ENCODE data around the gene SYCE3. TPM values are rescaled to one million over a fixed set of nuclear protein-coding genes. Genes with fewer than 3 reads are reported as not detected.

The SYCE3 gene
- total and polyA plus RNA-seq, 11 donors, result not detected

DNA sequence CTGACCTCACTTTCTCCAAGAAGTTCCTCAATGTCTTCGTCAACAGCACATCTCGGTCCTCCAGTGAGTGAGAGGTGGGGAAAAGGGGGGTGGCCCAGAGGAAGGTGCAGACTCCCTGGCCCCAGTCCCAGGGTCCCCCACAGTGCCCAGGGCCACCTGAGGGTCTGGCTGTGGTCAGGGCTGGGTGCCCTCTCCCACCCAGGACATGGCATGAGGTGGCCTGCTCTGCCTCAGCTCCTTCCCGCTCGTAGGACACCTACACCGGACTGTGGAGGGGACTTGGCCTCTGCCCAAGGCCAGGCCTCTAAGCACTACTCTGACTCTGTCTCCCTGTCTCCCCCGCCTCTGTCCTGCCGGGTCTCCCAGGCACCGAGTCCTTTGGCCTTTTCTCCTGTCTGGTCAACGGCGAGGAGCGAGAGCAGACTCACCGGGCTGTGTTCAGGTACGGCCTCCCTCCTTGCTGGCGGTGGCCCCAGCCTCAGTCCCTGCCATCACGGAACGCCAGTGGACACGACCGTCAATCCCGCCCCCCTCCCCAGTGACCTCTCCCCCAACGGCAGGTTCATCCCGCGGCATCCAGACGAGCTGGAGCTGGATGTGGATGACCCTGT lies 42.4 kb upstream of the SYCE3 start:
- peaks cover 0 to 22% (median 0%) of the 10 kb centered on the region in 12 donors for H3K4me1 ChIP-seq
- no peaks in the 10 kb centered on the region for H3K36me3 ChIP-seq
- WGBS, 4 donors, result 81 to 87% (median 83%) methylated on average over 23 of the region's 23 CpGs
- ATAC-seq (no peak), DNase-seq (no peak)
- TF ChIP-seq POLR2A (IDR thresholded peaks at IDR 0.05), result no peak
- TF ChIP-seq, protein P1, sequence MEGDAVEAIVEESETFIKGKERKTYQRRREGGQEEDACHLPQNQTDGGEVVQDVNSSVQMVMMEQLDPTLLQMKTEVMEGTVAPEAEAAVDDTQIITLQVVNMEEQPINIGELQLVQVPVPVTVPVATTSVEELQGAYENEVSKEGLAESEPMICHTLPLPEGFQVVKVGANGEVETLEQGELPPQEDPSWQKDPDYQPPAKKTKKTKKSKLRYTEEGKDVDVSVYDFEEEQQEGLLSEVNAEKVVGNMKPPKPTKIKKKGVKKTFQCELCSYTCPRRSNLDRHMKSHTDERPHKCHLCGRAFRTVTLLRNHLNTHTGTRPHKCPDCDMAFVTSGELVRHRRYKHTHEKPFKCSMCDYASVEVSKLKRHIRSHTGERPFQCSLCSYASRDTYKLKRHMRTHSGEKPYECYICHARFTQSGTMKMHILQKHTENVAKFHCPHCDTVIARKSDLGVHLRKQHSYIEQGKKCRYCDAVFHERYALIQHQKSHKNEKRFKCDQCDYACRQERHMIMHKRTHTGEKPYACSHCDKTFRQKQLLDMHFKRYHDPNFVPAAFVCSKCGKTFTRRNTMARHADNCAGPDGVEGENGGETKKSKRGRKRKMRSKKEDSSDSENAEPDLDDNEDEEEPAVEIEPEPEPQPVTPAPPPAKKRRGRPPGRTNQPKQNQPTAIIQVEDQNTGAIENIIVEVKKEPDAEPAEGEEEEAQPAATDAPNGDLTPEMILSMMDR (IDR thresholded peaks at IDR 0.05), result no peak
- H3K9me3 ChIP-seq, result no peaks in the 10 kb centered on the region
- H3K27me3 ChIP-seq, result peaks cover 17 to 59% (median 51%) of the 10 kb centered on the region in 9 donors
- H3K27ac ChIP-seq, result no peak overlapping the region
- no peak overlapping the region for H3K4me3 ChIP-seq
- intact Hi-C loops (cut with DNase I), result no loop called here

DNA sequence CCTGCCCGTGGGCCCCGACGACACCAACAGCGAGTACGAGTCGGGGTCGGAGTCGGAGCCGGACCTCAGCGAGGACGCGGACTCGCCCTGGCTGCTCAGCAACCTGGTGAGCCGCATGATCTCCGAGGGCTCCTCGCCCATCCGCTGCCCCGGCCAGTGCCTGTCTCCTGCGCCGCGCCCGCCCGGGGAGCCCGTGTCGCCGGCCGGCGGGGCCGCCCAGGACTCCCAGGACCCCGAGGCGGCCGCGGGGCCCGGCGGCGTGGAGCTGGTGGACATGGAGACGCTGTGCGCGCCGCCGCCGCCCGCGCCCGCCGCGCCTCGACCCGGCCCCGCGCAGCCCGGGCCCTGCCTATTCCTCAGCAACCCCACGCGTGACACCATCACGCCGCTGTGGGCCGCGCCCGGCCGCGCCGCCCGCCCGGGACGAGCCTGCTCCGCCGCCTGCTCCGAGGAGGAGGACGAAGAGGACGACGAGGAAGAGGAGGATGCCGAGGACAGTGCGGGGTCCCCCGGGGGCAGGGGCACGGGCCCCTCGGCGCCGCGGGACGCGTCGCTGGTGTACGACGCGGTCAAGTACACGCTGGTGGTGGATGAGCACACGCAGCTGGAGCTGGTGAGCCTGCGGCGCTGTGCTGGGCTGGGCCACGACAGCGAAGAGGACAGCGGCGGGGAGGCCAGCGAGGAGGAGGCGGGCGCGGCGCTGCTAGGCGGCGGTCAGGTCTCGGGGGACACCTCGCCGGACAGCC lies 41.7 kb upstream of the SYCE3 start:
- Histone ChIP-seq H3K36me3 (no peaks in the 10 kb centered on the region), H3K27ac (no peak overlapping the region), H3K9me3 (no peaks in the 10 kb centered on the region), H3K4me1 (peaks cover 0 to 26% (median 0%) of the 10 kb centered on the region in 12 donors), H3K4me3 (no peak overlapping the region), H3K27me3 (peaks cover 17 to 66% (median 56%) of the 10 kb centered on the region in 9 donors)
- TF ChIP-seq, protein P1 (IDR thresholded peaks at IDR 0.05), result no peak
- TF ChIP-seq POLR2A (IDR thresholded peaks at IDR 0.05), result no peak
- ATAC-seq, result no peak
- DNase-seq, result no peak
- intact Hi-C loops (cut with DNase I), result no loop called here
- 42 to 60% (median 47%) methylated on average over 43 to 103 of the region's 103 CpGs for WGBS, 4 donors

DNA sequence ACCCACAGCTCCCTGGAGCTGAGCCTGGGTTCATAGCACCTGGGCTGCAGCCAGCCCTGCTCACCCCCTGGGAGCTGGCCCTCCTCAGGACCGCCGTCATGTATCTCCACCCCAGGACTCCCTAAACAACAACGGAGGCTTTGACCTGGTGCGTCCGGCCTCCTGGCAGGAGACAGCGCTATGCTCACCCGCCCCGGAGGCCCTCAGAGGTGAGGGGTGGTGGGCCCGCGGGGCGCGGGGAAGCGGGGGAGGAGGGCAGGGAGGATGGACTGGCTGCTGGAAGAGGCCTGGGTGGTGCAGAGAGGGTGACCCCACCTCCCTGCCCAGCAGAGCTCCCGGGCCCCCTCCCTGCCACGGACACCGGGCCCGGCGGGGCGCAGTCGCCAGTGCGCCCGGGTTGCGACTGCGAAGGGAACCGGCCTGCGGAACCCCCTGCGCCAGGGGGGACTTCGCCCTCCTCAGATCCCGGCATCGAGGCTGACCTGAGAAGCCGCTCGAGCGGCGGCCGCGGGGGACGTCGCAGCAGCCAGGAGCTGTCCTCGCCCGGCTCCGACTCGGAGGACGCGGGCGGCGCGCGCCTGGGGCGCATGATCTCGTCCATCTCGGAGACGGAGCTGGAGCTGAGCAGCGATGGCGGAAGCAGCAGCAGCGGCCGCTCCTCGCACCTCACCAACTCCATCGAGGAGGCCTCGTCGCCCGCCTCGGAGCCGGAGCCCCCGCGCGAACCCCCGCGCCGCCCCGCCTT lies 41.0 kb upstream of the SYCE3 start:
- intact Hi-C loops (cut with DNase I), result no loop called here
- no peak overlapping the region for H3K4me3 ChIP-seq
- TF ChIP-seq, protein P1 (IDR thresholded peaks at IDR 0.05), result no peak
- TF ChIP-seq POLR2A (IDR thresholded peaks at IDR 0.05), result no peak
- peaks cover 0 to 26% (median 0%) of the 10 kb centered on the region in 12 donors for H3K4me1 ChIP-seq
- H3K27me3 ChIP-seq, result peaks cover 17 to 73% (median 63%) of the 10 kb centered on the region in 9 donors
- no peak overlapping the region for H3K27ac ChIP-seq
- DNase-seq (no peak), ATAC-seq (no peak)
- no peaks in the 10 kb centered on the region for H3K36me3 ChIP-seq
- WGBS, 4 donors, result 7 to 19% (median 16%) methylated on average over 30 to 70 of the region's 70 CpGs
- no peaks in the 10 kb centered on the region for H3K9me3 ChIP-seq

DNA sequence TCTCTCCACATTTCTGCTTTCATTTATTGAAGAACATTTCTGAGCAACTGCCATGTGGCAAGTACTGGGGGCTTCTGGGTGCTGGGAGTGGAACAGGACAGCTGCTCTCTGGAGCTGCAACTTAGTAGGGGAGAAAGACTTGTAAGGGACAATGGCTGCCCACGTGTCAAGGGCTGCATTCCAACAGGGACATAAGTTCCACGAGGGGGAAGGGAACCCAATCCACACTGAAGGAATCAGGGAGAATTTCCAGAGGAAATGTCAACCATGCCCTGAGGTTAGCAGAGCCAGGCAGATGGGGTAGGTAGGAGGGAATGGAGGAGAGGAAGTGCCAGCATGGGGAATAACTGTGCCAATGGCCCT lies 39.6 kb upstream of the SYCE3 start:
- no peaks in the 10 kb centered on the region for H3K9me3 ChIP-seq
- H3K36me3 ChIP-seq, result no peaks in the 10 kb centered on the region
- H3K27me3 ChIP-seq, result peaks cover 17 to 79% (median 64%) of the 10 kb centered on the region in 9 donors
- H3K27ac ChIP-seq, result no peak overlapping the region
- DNase-seq, result no peak
- TF ChIP-seq, protein P1 (IDR thresholded peaks at IDR 0.05), result no peak
- TF ChIP-seq POLR2A (IDR thresholded peaks at IDR 0.05), result no peak
- peaks cover 0 to 26% (median 0%) of the 10 kb centered on the region in 12 donors for H3K4me1 ChIP-seq
- no peak for ATAC-seq
- H3K4me3 ChIP-seq, result no peak overlapping the region
- intact Hi-C loops (cut with DNase I), result no loop called here
- 15 to 28% (median 27%) methylated on average over 2 of the region's 2 CpGs for WGBS, 4 donors
